ENCODE data around the gene MCC. TPM values are rescaled to one million over a fixed set of nuclear protein-coding genes. Genes with fewer than 3 reads are reported as not detected.
A peak's percentile ranks its signal among the peaks of the same experiment; 100 is the strongest.

The MCC gene
- total and polyA plus RNA-seq, 2 donors (not counting 1 experiment from before 2014, with no cell fraction given), result 0.09 to 0.32 TPM

DNA sequence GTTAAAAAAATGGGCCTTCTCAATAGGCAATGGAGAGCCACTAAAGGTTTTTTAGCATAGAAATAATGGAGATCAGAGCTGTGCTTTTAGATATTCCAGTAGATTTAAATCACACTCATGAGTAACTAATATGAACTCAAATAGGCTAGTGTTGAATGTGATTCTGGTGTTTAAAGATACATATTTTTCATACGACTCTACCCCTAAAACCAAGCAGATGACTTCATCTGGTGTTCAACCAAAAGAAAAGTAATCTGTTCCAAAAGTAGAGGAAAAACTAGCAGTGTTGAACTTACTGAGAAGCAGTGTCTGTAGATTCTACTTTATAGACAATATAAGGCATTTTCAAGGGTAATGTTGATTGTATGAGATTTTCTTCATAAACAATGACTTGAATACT lies 191.6 kb downstream of the MCC start:
- WGBS (ENCODE audit: insufficient coverage), result no CpG with 5 or more reads among the region's 1 CpG
- ChIA-PET CTCF (no interaction called here), POLR2A (no interaction called here)
- Histone ChIP-seq H3K4me2 (replicated peaks; ENCODE audit: low read depth, low read length, poor library complexity, severe bottlenecking) (no peak overlapping the region), H3K27me3 (replicated peaks in 1 of 4; ENCODE audit: control extremely low read depth in 1 of 4, control insufficient read depth in 3 of 4, insufficient read depth in 4 of 4, low read length in 3 of 4) (peaks cover 0 to 53% (median 30%) of the 10 kb centered on the region in 4 experiments), H3K4me3 (ENCODE audit: control extremely low read depth in 1 of 5, extremely low read depth in 1 of 5, insufficient read depth in 1 of 5, low read depth in 2 of 5, low read length in 4 of 5) (no peak overlapping the region), H3K79me2 (ENCODE audit: control insufficient read depth, insufficient read depth, low read length) (no peaks in the 10 kb centered on the region), H3K9me3 (ENCODE audit: control extremely low read depth in 1 of 3, control insufficient read depth in 2 of 3, insufficient read depth in 1 of 3, low read length in 2 of 3) (no peaks in the 10 kb centered on the region), H3K9ac (ENCODE audit: low read length) (no peak overlapping the region), H3K36me3 (replicated peaks in 1 of 2; ENCODE audit: control extremely low read depth in 1 of 2, control insufficient read depth in 1 of 2, extremely low read depth in 1 of 2, insufficient read depth in 2 of 2, low read length in 1 of 2) (no peaks in the 10 kb centered on the region), H3K27ac (ENCODE audit: low read length in 2 of 2) (no peak overlapping the region), H4K20me1 (ENCODE audit: control insufficient read depth, insufficient read depth, low read length, poor library complexity, severe bottlenecking) (no peaks in the 10 kb centered on the region), H3K4me1 (ENCODE audit: control insufficient read depth in 2 of 2, insufficient read depth in 2 of 2, low read length in 2 of 2) (peaks cover 21 to 22% of the 10 kb centered on the region in 2 donors), H2AFZ (ENCODE audit: insufficient read depth, low read depth, low read length, poor library complexity, severe bottlenecking) (no peak overlapping the region)
- TF ChIP-seq EZH2 (IDR thresholded peaks at IDR 0.05; ENCODE audit: borderline replicate concordance, insufficient read depth, low read depth, low read length, poor library complexity, severe bottlenecking), result no peak
- H3K27me3 Mint-ChIP-seq, result peaks cover 51% of the 10 kb centered on the region
- no peaks in the 10 kb centered on the region for H3K9me3 Mint-ChIP-seq (ENCODE audit: insufficient read depth)
- ATAC-seq (ENCODE audit: low read depth) (no peak), DNase-seq (no peak)
- intact Hi-C loops (cut with micrococcal nuclease), result no loop called here
- no peak overlapping the region for H3K27ac Mint-ChIP-seq
- H3K4me3 Mint-ChIP-seq, result no peak overlapping the region
- peaks cover 23% of the 10 kb centered on the region for H3K4me1 Mint-ChIP-seq

DNA sequence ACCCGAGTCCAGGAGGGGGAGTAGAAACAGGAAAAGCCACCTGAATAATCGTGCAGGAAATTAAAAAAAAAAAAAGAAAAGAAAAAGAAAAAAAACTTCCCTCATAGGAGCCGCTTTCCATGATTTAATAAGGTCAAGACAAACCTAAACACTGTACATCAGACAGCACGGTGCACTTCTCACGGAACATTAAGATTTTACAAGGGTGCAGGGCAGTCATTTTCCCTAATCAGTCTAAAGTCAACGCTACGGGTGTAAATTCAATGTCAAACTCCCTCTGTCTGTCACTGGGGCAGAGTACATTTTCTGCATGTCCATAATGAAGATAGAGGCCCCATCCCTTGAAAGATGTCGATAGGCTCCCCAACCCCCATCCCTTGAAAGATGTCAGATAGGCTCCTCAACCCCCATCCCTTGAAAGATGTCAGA lies 193.1 kb downstream of the MCC start:
- Histone ChIP-seq H4K20me1 (ENCODE audit: control insufficient read depth, insufficient read depth, low read length, poor library complexity, severe bottlenecking) (no peaks in the 10 kb centered on the region), H3K36me3 (replicated peaks in 1 of 2; ENCODE audit: control extremely low read depth in 1 of 2, control insufficient read depth in 1 of 2, extremely low read depth in 1 of 2, insufficient read depth in 2 of 2, low read length in 1 of 2) (no peaks in the 10 kb centered on the region), H3K4me2 (replicated peaks; ENCODE audit: low read depth, low read length, poor library complexity, severe bottlenecking) (peak overlapping the region; percentile 94), H3K9me3 (ENCODE audit: control extremely low read depth in 1 of 3, control insufficient read depth in 2 of 3, insufficient read depth in 1 of 3, low read length in 2 of 3) (no peaks in the 10 kb centered on the region), H3K9ac (ENCODE audit: low read length) (peak overlapping the region; percentile 78), H3K27me3 (replicated peaks in 1 of 4; ENCODE audit: control extremely low read depth in 1 of 4, control insufficient read depth in 3 of 4, insufficient read depth in 4 of 4, low read length in 3 of 4) (peaks cover 0 to 59% (median 36%) of the 10 kb centered on the region in 4 experiments), H3K79me2 (ENCODE audit: control insufficient read depth, insufficient read depth, low read length) (no peaks in the 10 kb centered on the region), H2AFZ (ENCODE audit: insufficient read depth, low read depth, low read length, poor library complexity, severe bottlenecking) (peak overlapping the region; percentile 82), H3K4me1 (ENCODE audit: control insufficient read depth in 2 of 2, insufficient read depth in 2 of 2, low read length in 2 of 2) (peaks cover 21 to 22% of the 10 kb centered on the region in 2 donors), H3K27ac (ENCODE audit: low read length in 2 of 2) (no peak overlapping the region), H3K4me3 (ENCODE audit: control extremely low read depth in 1 of 5, extremely low read depth in 1 of 5, insufficient read depth in 1 of 5, low read depth in 2 of 5, low read length in 4 of 5) (peak overlapping the region; percentile 30 to 87 (median 60))
- Mint-ChIP-seq H3K4me1 (peaks cover 23% of the 10 kb centered on the region), H3K4me3 (peak overlapping the region; percentile 87), H3K9me3 (ENCODE audit: insufficient read depth) (no peaks in the 10 kb centered on the region), H3K27me3 (peaks cover 64% of the 10 kb centered on the region), H3K27ac (no peak overlapping the region)
- ChIA-PET CTCF (no interaction called here), POLR2A (no interaction called here)
- TF ChIP-seq EZH2 (IDR thresholded peaks at IDR 0.05; ENCODE audit: borderline replicate concordance, insufficient read depth, low read depth, low read length, poor library complexity, severe bottlenecking) (no peak), CTCF (IDR thresholded peaks at IDR 0.05) (no peak)
- ATAC-seq (ENCODE audit: low read depth) (no peak), DNase-seq (peak; percentile 5)
- WGBS (ENCODE audit: insufficient coverage), result 9% methylated on average over 5 of the region's 8 CpGs
- intact Hi-C loops (cut with micrococcal nuclease), result no loop called here

Data from B cell (primary cell).